HCT116 (cell line): ENCODE results near the gene PSMD12. TPM values are rescaled to one million over a fixed set of nuclear protein-coding genes. Genes with fewer than 3 reads are reported as not detected.

Experiments used
- ATAC-seq: fragments of 200-7000 bp; cut with Tn5 transposase; 2 replicates; pipeline ENCODE4 v1.9.1; 2020; ENCODE audit warnings: mild to moderate bottlenecking, moderate library complexity
- BruUV-seq: library from RNA; stranded (reverse); fragments of 400-500 nt; replicated peaks from 2 replicates; lab custom pipeline; 2021; lab: Mats Ljungman, UMichigan
- CTCF ChIA-PET: fragments of 300-600 bp; sonication (Branson Sonifier 250); formaldehyde crosslinking; loops from one replicate; lab custom pipeline; 2021; ENCODE audit warnings: antibody characterized with exemption; lab: Charles Lee
- POLR2A ChIA-PET: fragments of 300-600, 350-600 bp; sonication (Branson Sonifier 250); formaldehyde crosslinking; loops from one replicate; lab custom pipeline; 2021; ENCODE audit warnings: antibody characterized with exemption; lab: Charles Lee
- RAD21 ChIA-PET, 2 experiments: fragments of 300-600 bp; sonication (Branson Sonifier 250); formaldehyde crosslinking; loops; one replicate each; lab custom pipeline; 2023; ENCODE audit warnings: low total read pairs in 2 of 2; ENCODE audit not compliant: uncharacterized antibody in 2 of 2, unreplicated experiment in 2 of 2, low non-redundant PET in 1 of 2; lab: Charles Lee
- DNase-seq: peaks from one replicate; pipeline ENCODE4 v3.0.0-alpha.2; 2010; ENCODE audit warnings: low read depth, low spot score
- H2AFZ ChIP-seq: fragments of 200-600 bp; shearing (Covaris generic), sonication (generic); 2 replicates; pipeline ENCODE4 v1.6.1; 2017; ENCODE audit warnings: low read depth, mixed run types, mixed read lengths, antibody characterized with exemption, low read length; ENCODE audit not compliant: poor library complexity, severe bottlenecking
- H3K27ac ChIP-seq: 2 replicates; pipeline ENCODE4 v1.5.1; 2012; ENCODE audit warnings: low read depth, low read length
- H3K27me3 ChIP-seq: fragments of 200-600 bp; sonication (generic); 2 replicates; pipeline ENCODE4 v1.6.1; 2016; ENCODE audit warnings: mixed run types, low read length, mixed read lengths; ENCODE audit not compliant: insufficient read depth
- H3K36me3 ChIP-seq, 2 experiments: fragments of 200-500 bp in 1 of 2; fragments of 200-600 bp in 1 of 2; sonication (Bioruptor generic) in 1 of 2; sonication (generic) in 1 of 2; 2 replicates each; pipeline versions ENCODE4 v1.5.1 to v1.6.1; 2014 to 2016; ENCODE audit warnings: low read length in 2 of 2, inconsistent platforms in 1 of 2, mixed read lengths in 1 of 2, mixed run types in 1 of 2; ENCODE audit not compliant: insufficient read depth in 2 of 2, control insufficient read depth in 1 of 2
- H3K4me1 ChIP-seq, 2 experiments: fragments of 200-600 bp in 1 of 2; sonication (generic) in 1 of 2; 2 replicates each; pipeline versions ENCODE4 v1.5.1 to v1.6.1; 2012 to 2017; ENCODE audit warnings: low read length in 2 of 2, inconsistent platforms in 1 of 2, mild to moderate bottlenecking in 1 of 2, mixed read lengths in 1 of 2, mixed run types in 1 of 2, moderate library complexity in 1 of 2; ENCODE audit not compliant: insufficient read depth in 2 of 2, control insufficient read depth in 1 of 2
- H3K4me2 ChIP-seq: fragments of 200-600 bp; sonication (generic); 2 replicates; pipeline ENCODE4 v1.6.1; 2017; ENCODE audit warnings: mixed run types, low read length, mixed read lengths
- H3K4me3 ChIP-seq, 2 experiments: fragments of 200-600 bp in 1 of 2; sonication (generic) in 1 of 2; replicated peaks in 1 of 2; 2 replicates each; pipeline ENCODE4 v1.5.1; 2011 to 2016; ENCODE audit warnings: low read length in 2 of 2, control low read depth in 1 of 2, low read depth in 1 of 2, mild to moderate bottlenecking in 1 of 2, mixed read lengths in 1 of 2, mixed run types in 1 of 2
- H3K79me2 ChIP-seq: fragments of 200-600 bp; sonication (generic); 2 replicates; pipeline ENCODE4 v1.6.1; 2017; ENCODE audit warnings: mild to moderate bottlenecking, mixed run types, low read length, moderate library complexity, mixed read lengths; ENCODE audit not compliant: insufficient read depth
- H3K9ac ChIP-seq: fragments of 200-600 bp; sonication (generic); 2 replicates; pipeline ENCODE4 v1.6.1; 2016; ENCODE audit warnings: low read length, mixed read lengths
- H3K9me2 ChIP-seq: fragments of 200-600 bp; sonication (generic), shearing (Covaris generic); 2 replicates; pipeline ENCODE4 v1.6.1; 2017; ENCODE audit warnings: mixed run types, mild to moderate bottlenecking, moderate library complexity; ENCODE audit not compliant: insufficient read depth
- H3K9me3 ChIP-seq, 2 experiments: fragments of 200-500 bp in 1 of 2; fragments of 200-600 bp in 1 of 2; sonication (Bioruptor generic) in 1 of 2; sonication (generic) in 1 of 2; 2 replicates each; pipeline ENCODE4 v1.6.1; 2014 to 2017; ENCODE audit warnings: low read length in 2 of 2, mixed read lengths in 2 of 2, inconsistent platforms in 1 of 2, low read depth in 1 of 2, mild to moderate bottlenecking in 1 of 2, mixed run types in 1 of 2, moderate library complexity in 1 of 2; ENCODE audit not compliant: control insufficient read depth in 1 of 2, insufficient read depth in 1 of 2
- H4K20me1 ChIP-seq: fragments of 200-600 bp; sonication (generic), shearing (Covaris generic); 2 replicates; pipeline ENCODE4 v1.6.1; 2017; ENCODE audit warnings: mixed run types, mild to moderate bottlenecking, moderate library complexity; ENCODE audit not compliant: insufficient read depth
- CBX3 ChIP-seq: IDR thresholded peaks from 2 replicates; pipeline ENCODE4 v1.6.1; 2012; ENCODE audit warnings: low read depth
- CEBPB ChIP-seq: IDR thresholded peaks from 2 replicates; pipeline ENCODE4 v1.6.1; 2012; ENCODE audit warnings: low read depth
- ELF1 ChIP-seq: IDR thresholded peaks from 2 replicates; pipeline ENCODE4 v1.6.1; 2012; ENCODE audit warnings: low read depth, borderline replicate concordance
- EZH2 ChIP-seq: fragments of 200-600 bp; sonication (generic); IDR thresholded peaks from 2 replicates; pipeline ENCODE4 v1.6.1; 2017; ENCODE audit warnings: antibody characterized with exemption, mixed run types
- FOSL1 ChIP-seq: IDR thresholded peaks from 2 replicates; pipeline ENCODE4 v1.6.1; 2012; ENCODE audit warnings: low read depth
- JUND ChIP-seq: IDR thresholded peaks from 2 replicates; pipeline ENCODE4 v1.6.1; 2012
- POLR2A ChIP-seq: IDR thresholded peaks from 2 replicates; pipeline ENCODE4 v1.7.0; 2011; ENCODE audit warnings: borderline replicate concordance; ENCODE audit not compliant: insufficient read depth, insufficient read length; ENCODE audit errors: extremely low read depth
- SIN3A ChIP-seq: IDR thresholded peaks from 2 replicates; pipeline ENCODE4 v1.6.1; 2012; ENCODE audit warnings: low read depth
- SP1 ChIP-seq: IDR thresholded peaks from 2 replicates; pipeline ENCODE4 v1.6.1; 2012; ENCODE audit warnings: low read depth
- TCF7L2 ChIP-seq: IDR thresholded peaks from 2 replicates; pipeline ENCODE4 v1.7.0; 2011; ENCODE audit warnings: borderline replicate concordance, inconsistent platforms; ENCODE audit not compliant: insufficient read depth, insufficient read length; ENCODE audit errors: extremely low read depth
- YY1 ChIP-seq: IDR thresholded peaks from 2 replicates; pipeline ENCODE4 v1.6.1; 2011; ENCODE audit warnings: low read length, low read depth, moderate library complexity, mild to moderate bottlenecking; ENCODE audit not compliant: insufficient replicate concordance; ENCODE audit errors: extremely low read depth
- ZFX ChIP-seq: fragments of 450-650 bp; IDR thresholded peaks from 2 replicates; pipeline ENCODE4 v1.6.1; 2017
- ZNF274 ChIP-seq: fragments of 200-500 bp; sonication (Bioruptor generic); IDR thresholded peaks from 2 replicates; pipeline ENCODE4 v1.6.1; 2014; ENCODE audit warnings: mild to moderate bottlenecking, low read depth, low read length, inconsistent platforms
- intact Hi-C: fragments of 100-400 bp; cut with micrococcal nuclease; formaldehyde crosslinking; loops from 2 replicates; pipeline ENCODE4 v1.10.0; 2022
- total RNA-seq: library from RNA; stranded (reverse); gene quantifications from one replicate; pipeline ENCODE4 v1.2.1, GENCODE V29; 2021; ENCODE audit not compliant: unreplicated experiment
- TF ChIP-seq, protein P1 (sequence below): IDR thresholded peaks from 2 replicates; pipeline ENCODE4 v1.6.1; 2011; ENCODE audit warnings: mild to moderate bottlenecking, low read length, moderate library complexity; ENCODE audit not compliant: insufficient replicate concordance; ENCODE audit errors: extremely low read depth
- TF ChIP-seq, protein P2 (sequence below): IDR thresholded peaks from 2 replicates; pipeline ENCODE4 v1.6.1; 2012
- TF ChIP-seq, protein P3 (sequence below), 3 experiments: fragments of 200-600 bp in 1 of 3; sonication (generic) in 1 of 3; IDR thresholded peaks in 2 of 3; conservative IDR thresholded peaks in 1 of 3; 2 replicates each; pipeline ENCODE4 v1.5.1; 2012 to 2017; ENCODE audit warnings: low read depth in 2 of 3, low read length in 2 of 3, antibody characterized with exemption in 1 of 3, borderline replicate concordance in 1 of 3, control low read depth in 1 of 3, mild to moderate bottlenecking in 1 of 3, mixed read lengths in 1 of 3, mixed run types in 1 of 3, moderate library complexity in 1 of 3; ENCODE audit not compliant: insufficient read depth in 1 of 3

The PSMD12 gene
- total RNA-seq, 1 experiment from 2014 or later: 115 TPM

DNA sequence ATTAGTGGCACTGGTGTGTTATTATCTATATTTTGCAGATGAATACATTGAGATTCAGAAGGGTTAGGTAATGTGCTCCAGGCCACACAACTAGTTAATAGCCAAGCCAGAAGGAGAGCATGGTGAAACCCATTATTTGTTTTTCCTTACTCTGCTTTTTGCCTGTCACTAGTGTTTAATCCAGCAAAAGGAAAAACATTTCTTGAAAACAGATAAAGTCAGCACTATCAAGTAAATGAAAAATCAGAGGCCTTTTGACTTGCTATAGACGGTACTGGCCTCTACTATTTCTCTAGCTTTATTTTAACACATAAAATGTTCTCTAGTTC is 15.5 kb upstream of the PSMD12 start:
- peaks cover 60% of the 10 kb centered on the region for H3K79me2 ChIP-seq
- H3K9me2 ChIP-seq: no peaks in the 10 kb centered on the region
- TF ChIP-seq YY1 (no peak), TCF7L2 (no peak), FOSL1 (no peak), CBX3 (no peak), SIN3A (no peak), ZNF274 (no peak), CEBPB (no peak)
- no peak for ATAC-seq
- CTCF ChIA-PET: interaction anchor here (1.2 kb wide), 2 partner anchors 94 to 306 kb away, joined by 3 to 4 read pairs; no protein-coding TSS in a partner anchor
- H3K4me1 ChIP-seq: peaks cover 5 to 21% of the 10 kb centered on the region in 2 experiments; a peak in 2 of 4 replicates
- no peaks in the 10 kb centered on the region for H3K27me3 ChIP-seq
- POLR2A ChIA-PET: no interaction called here
- H3K27ac ChIP-seq: no peak overlapping the region
- H2AFZ ChIP-seq: no peak overlapping the region
- RAD21 ChIA-PET: interaction anchor here in 1 of 2 experiments (0.7 kb wide), 2 partner anchors 145 to 1838 kb away, joined by 3 read pairs; no protein-coding TSS in a partner anchor
- no peaks in the 10 kb centered on the region for H3K9me3 ChIP-seq
- BruUV-seq: no TSS peak
- H3K4me2 ChIP-seq: no peak overlapping the region
- H3K36me3 ChIP-seq: no peaks in the 10 kb centered on the region
- H3K9ac ChIP-seq: no peak overlapping the region
- H4K20me1 ChIP-seq: no peaks in the 10 kb centered on the region
- intact Hi-C loops: no loop called here
- no peak for DNase-seq
- H3K4me3 ChIP-seq: no peak overlapping the region

DNA sequence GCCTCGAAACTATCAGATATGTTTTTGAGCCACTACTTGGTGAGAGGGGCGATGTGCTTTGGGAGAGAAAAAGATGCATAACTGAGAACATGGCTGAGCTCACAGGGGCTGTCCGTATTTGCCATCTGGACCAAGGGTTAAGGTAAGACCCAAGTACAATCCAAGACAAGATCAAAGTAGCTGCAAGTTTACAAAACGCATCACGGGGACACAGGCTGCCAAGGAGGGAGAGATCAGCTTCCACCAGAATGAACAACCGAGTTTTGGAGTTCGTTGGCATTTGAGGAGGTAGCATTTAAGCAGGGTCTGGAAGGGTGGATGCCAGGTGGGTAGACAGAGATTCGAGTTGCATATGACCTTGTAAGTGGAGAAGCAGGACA is 12.9 kb upstream of the PSMD12 start:
- ChIA-PET RAD21 (interaction anchor here in 1 of 2 experiments (0.9 to 1.4 kb wide), 2 partner anchors 96 to 224 kb away, joined by 3 to 6 read pairs; no protein-coding TSS in a partner anchor), POLR2A (interaction anchor here (0.7 to 3.2 kb wide), 6 partner anchors 11 to 226 kb away, joined by 3 to 11 read pairs (median 4); no protein-coding TSS in a partner anchor), CTCF (interaction anchor here (0.6 to 3.6 kb wide), 22 partner anchors 8 to 402 kb away, joined by 3 to 41 read pairs (median 4); no protein-coding TSS in a partner anchor)
- Histone ChIP-seq H3K4me1 (peaks cover 20 to 31% of the 10 kb centered on the region in 2 experiments), H3K27ac (peak overlapping the region; percentile 73), H2AFZ (no peak overlapping the region), H3K4me2 (peak overlapping the region; percentile 97), H4K20me1 (no peaks in the 10 kb centered on the region), H3K9ac (peak overlapping the region; percentile 86), H3K36me3 (no peaks in the 10 kb centered on the region), H3K4me3 (peak overlapping the region; percentile 66 to 89), H3K9me2 (no peaks in the 10 kb centered on the region), H3K27me3 (no peaks in the 10 kb centered on the region), H3K79me2 (peaks cover 37% of the 10 kb centered on the region; the same call in 1 of the 2 replicates), H3K9me3 (no peaks in the 10 kb centered on the region)
- intact Hi-C loops: loop anchor here (1.0 to 5.0 kb wide), 5 partner anchors 43 to 448 kb away; partner anchors contain the start of genes BPTF and NOL11
- no TSS peak for BruUV-seq
- no peak for ATAC-seq
- DNase-seq: no peak
- TF ChIP-seq ZFX (no peak), CBX3 (no peak), TCF7L2 (no peak), CEBPB (no peak), FOSL1 (no peak), ZNF274 (no peak), SIN3A (no peak), ELF1 (no peak), SP1 (no peak), EZH2 (no peak), JUND (no peak), POLR2A (no peak)
- TF ChIP-seq, protein P1, sequence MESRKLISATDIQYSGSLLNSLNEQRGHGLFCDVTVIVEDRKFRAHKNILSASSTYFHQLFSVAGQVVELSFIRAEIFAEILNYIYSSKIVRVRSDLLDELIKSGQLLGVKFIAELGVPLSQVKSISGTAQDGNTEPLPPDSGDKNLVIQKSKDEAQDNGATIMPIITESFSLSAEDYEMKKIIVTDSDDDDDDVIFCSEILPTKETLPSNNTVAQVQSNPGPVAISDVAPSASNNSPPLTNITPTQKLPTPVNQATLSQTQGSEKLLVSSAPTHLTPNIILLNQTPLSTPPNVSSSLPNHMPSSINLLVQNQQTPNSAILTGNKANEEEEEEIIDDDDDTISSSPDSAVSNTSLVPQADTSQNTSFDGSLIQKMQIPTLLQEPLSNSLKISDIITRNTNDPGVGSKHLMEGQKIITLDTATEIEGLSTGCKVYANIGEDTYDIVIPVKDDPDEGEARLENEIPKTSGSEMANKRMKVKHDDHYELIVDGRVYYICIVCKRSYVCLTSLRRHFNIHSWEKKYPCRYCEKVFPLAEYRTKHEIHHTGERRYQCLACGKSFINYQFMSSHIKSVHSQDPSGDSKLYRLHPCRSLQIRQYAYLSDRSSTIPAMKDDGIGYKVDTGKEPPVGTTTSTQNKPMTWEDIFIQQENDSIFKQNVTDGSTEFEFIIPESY: no peak
- TF ChIP-seq, protein P2, sequence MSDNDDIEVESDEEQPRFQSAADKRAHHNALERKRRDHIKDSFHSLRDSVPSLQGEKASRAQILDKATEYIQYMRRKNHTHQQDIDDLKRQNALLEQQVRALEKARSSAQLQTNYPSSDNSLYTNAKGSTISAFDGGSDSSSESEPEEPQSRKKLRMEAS: no peak
- TF ChIP-seq, protein P3, sequence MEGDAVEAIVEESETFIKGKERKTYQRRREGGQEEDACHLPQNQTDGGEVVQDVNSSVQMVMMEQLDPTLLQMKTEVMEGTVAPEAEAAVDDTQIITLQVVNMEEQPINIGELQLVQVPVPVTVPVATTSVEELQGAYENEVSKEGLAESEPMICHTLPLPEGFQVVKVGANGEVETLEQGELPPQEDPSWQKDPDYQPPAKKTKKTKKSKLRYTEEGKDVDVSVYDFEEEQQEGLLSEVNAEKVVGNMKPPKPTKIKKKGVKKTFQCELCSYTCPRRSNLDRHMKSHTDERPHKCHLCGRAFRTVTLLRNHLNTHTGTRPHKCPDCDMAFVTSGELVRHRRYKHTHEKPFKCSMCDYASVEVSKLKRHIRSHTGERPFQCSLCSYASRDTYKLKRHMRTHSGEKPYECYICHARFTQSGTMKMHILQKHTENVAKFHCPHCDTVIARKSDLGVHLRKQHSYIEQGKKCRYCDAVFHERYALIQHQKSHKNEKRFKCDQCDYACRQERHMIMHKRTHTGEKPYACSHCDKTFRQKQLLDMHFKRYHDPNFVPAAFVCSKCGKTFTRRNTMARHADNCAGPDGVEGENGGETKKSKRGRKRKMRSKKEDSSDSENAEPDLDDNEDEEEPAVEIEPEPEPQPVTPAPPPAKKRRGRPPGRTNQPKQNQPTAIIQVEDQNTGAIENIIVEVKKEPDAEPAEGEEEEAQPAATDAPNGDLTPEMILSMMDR (IDR thresholded peaks at IDR 0.05 in 2 of 3, conservative IDR thresholded peaks at IDR 0.05 in 1 of 3; ENCODE audit: borderline replicate concordance in 1 of 3, insufficient read depth in 1 of 3, low read depth in 2 of 3, low read length in 2 of 3): no peak
